ENCODE data around the gene HOXD10.

Gene HOXD10

GRCh38 chr2:176165370-176166050 lies 48.9 kb downstream of the HOXD10 start:
- DNase-seq, result no peak

- no peak for DNase-seq
Observed at GRCh38 chr2:176166272-176166671, 49.7 kb downstream of the HOXD10 start.

- no peak for DNase-seq
Observed at GRCh38 chr2:176167398-176167797, 50.8 kb downstream of the HOXD10 start.

- DNase-seq, result no peak
Observed at GRCh38 chr2:176169181-176169580, 52.6 kb downstream of the HOXD10 start.

Data from activated CD4-positive, alpha-beta T cell treated with anti-CD3 and anti-CD28 coated beads for 1 hour (primary cell).